GM20000 (cell line): Measurements from ENCODE around the gene TECPR1.

Experiments used
- DNase-seq: peaks from one replicate; pipeline ENCODE4 v3.0.0; 2012; ENCODE audit warnings: low spot score
- CTCF ChIP-seq: IDR thresholded peaks from 2 replicates; pipeline ENCODE4 v1.5.1; 2012; ENCODE audit warnings: mild to moderate bottlenecking, control low read depth; ENCODE audit errors: extremely low read depth, missing control alignments

TECPR1 gene

GRCh38 chr7:98286701-98287485, 34.9 kb upstream of the TECPR1 start:
- TF ChIP-seq CTCF: no peak
- DNase-seq: no peak

- TF ChIP-seq CTCF: no peak
- no peak for DNase-seq
Observed at GRCh38 chr7:98286093-98286539, 34.1 kb upstream of the TECPR1 start.

GRCh38 chr7:98285157-98286092, 33.4 kb upstream of the TECPR1 start:
- DNase-seq: no peak
- no peak for TF ChIP-seq CTCF

GRCh38 chr7:98284335-98285036, 32.5 kb upstream of the TECPR1 start:
- no peak for DNase-seq
- TF ChIP-seq CTCF: no peak

- no peak for TF ChIP-seq CTCF
- DNase-seq: no peak
Observed at GRCh38 chr7:98283887-98284222, 31.8 kb upstream of the TECPR1 start.

- no peak for DNase-seq
- no peak for TF ChIP-seq CTCF
Observed at GRCh38 chr7:98283127-98283886, 31.3 kb upstream of the TECPR1 start.
